MM.1S (cell line): ENCODE results near the gene TGM3.

Experiments
- EZH2 ChIP-seq: fragments of 300-600 bp; sonication (generic); optimal IDR thresholded peaks from 2 replicates; pipeline ENCODE3; 2017; ENCODE audit warnings: low read depth, mild to moderate bottlenecking, antibody characterized with exemption, low read length, mixed read lengths
- TF ChIP-seq, protein P1 (sequence below): fragments of 300-600 bp; sonication (generic); IDR thresholded peaks from 2 replicates; pipeline ENCODE4 v1.5.1; 2016; ENCODE audit warnings: antibody characterized with exemption, low read length, mixed read lengths

DNA sequence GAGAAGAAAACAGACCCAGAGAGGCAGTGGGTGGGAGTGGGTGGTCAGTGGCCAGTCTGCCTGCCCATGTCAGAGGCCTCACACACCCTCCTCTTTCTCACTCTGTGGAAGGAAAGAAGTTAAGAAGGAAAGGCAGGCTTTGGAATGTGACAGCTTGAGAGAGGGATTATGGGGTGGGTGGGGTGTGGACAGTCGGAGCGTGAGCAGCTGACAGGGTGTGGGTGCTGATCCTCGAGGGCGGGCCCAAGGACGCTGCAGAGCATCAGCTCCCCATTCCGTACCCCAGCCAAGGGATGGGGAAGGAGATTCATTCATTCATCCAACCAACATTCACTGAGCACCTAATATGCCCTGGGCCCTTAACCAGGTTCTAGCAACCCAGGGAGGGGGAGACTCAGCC lies 89.7 kb downstream of the TGM3 start:
- TF ChIP-seq EZH2, result no peak
- TF ChIP-seq, protein P1, sequence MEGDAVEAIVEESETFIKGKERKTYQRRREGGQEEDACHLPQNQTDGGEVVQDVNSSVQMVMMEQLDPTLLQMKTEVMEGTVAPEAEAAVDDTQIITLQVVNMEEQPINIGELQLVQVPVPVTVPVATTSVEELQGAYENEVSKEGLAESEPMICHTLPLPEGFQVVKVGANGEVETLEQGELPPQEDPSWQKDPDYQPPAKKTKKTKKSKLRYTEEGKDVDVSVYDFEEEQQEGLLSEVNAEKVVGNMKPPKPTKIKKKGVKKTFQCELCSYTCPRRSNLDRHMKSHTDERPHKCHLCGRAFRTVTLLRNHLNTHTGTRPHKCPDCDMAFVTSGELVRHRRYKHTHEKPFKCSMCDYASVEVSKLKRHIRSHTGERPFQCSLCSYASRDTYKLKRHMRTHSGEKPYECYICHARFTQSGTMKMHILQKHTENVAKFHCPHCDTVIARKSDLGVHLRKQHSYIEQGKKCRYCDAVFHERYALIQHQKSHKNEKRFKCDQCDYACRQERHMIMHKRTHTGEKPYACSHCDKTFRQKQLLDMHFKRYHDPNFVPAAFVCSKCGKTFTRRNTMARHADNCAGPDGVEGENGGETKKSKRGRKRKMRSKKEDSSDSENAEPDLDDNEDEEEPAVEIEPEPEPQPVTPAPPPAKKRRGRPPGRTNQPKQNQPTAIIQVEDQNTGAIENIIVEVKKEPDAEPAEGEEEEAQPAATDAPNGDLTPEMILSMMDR, result no peak
